Mucosa of descending colon (tissue), 3 donors: ENCODE data around the gene CBX8. TPM values are rescaled to one million over a fixed set of nuclear protein-coding genes. Genes with fewer than 3 reads are reported as not detected.

ENCODE experiments used
- ATAC-seq: fragments of 200-7000 bp; cut with Tn5 transposase; one replicate; pipeline ENCODE4 v1.9.1; 2020; ENCODE audit warnings: mild to moderate bottlenecking, moderate library complexity
- DNase-seq, 3 donors: peaks; one replicate each; pipeline ENCODE4 v3.0.0-alpha.2; 2020
- H3K36me3 ChIP-seq: fragments of 200-600 bp; one replicate; pipeline ENCODE4 v1.8.0; 2021; ENCODE audit warnings: low read depth, mild to moderate bottlenecking
- H3K4me1 ChIP-seq: fragments of 200-600 bp; one replicate; pipeline ENCODE4 v1.8.0; 2021; ENCODE audit warnings: low read depth, mild to moderate bottlenecking
- H3K4me3 ChIP-seq: fragments of 200-600 bp; one replicate; pipeline ENCODE4 v1.8.0; 2021; ENCODE audit warnings: mild to moderate bottlenecking
- H3K9me3 ChIP-seq: fragments of 200-600 bp; one replicate; pipeline ENCODE4 v1.8.0; 2021; ENCODE audit warnings: mild to moderate bottlenecking
- CTCF ChIP-seq: fragments of 200-600 bp; IDR thresholded peaks from one replicate; pipeline ENCODE4 v1.8.0; 2022; ENCODE audit warnings: antibody characterized with exemption, mild to moderate bottlenecking
- intact Hi-C, 2 donors: fragments of 100-400 bp; cut with DNase I in 1 of 2; cut with micrococcal nuclease in 1 of 2; formaldehyde crosslinking; loops; one replicate each; pipeline versions ENCODE4 v1.11.0 to v1.11.1; 2022; cut with DNase I, micrococcal nuclease
- total RNA-seq, 3 donors: library from RNA; stranded (reverse); fragmentation: NEBNext Ultra II Directional in 2 of 3; extraction: Animal tissue kit (Norgen Biotek cat#: 25700) in 2 of 3; gene quantifications; one replicate each; pipeline versions ENCODE4 v1.2.1 to v1.2.4, GENCODE V29; 2021 to 2023
- donor health status: DM: no; HTN: no; CAD: no; lungs with moderate emphysema.
- donor health status: DM: no; HTN: no; CAD: no.
- donor health status: DM: no; HTN: yes; CAD: no.

CBX8 gene
- total RNA-seq, 3 donors from 2014 or later, result 3.4 to 4.7 (median 4.0) TPM

GRCh38 chr17:79808763-79809529, 12.1 kb upstream of the CBX8 start:
- DNase-seq (peak in 2 of 3 donors; percentile 62 to 63), ATAC-seq (peak; percentile 77)

GRCh38 chr17:79806863-79807720, 10.2 kb upstream of the CBX8 start:
- DNase-seq (no peak), ATAC-seq (no peak)
- H3K9me3 ChIP-seq, result no peaks in the 10 kb centered on the region
- H3K4me1 ChIP-seq, result peaks cover 36% of the 10 kb centered on the region
- intact Hi-C loops, result loop anchor here in 1 of 2 donors (10.0 kb wide), 1 partner anchor 188 kb away; no protein-coding TSS in a partner anchor
- TF ChIP-seq CTCF, result no peak
- H3K36me3 ChIP-seq, result no peaks in the 10 kb centered on the region
- H3K4me3 ChIP-seq, result no peak overlapping the region

More at GRCh38 chr17:79808763-79809529, 12.1 kb upstream of the CBX8 start:
- H3K4me1 ChIP-seq, result peaks cover 43% of the 10 kb centered on the region
- H3K36me3 ChIP-seq, result no peaks in the 10 kb centered on the region
- no peaks in the 10 kb centered on the region for H3K9me3 ChIP-seq
- TF ChIP-seq CTCF, result peak; percentile 42
- no peak overlapping the region for H3K4me3 ChIP-seq
- intact Hi-C loops, result loop anchor here in 1 of 2 donors (10.0 kb wide), 1 partner anchor 186 kb away; no protein-coding TSS in a partner anchor

GRCh38 chr17:79806446-79806760, 9.5 kb upstream of the CBX8 start:
- TF ChIP-seq CTCF, result no peak
- Histone ChIP-seq H3K4me1 (peaks cover 30% of the 10 kb centered on the region), H3K36me3 (no peaks in the 10 kb centered on the region), H3K4me3 (no peak overlapping the region), H3K9me3 (no peaks in the 10 kb centered on the region)
- DNase-seq (no peak), ATAC-seq (no peak)
- intact Hi-C loops, result loop anchor here in 1 of 2 donors (10.0 kb wide), 1 partner anchor 188 kb away; no protein-coding TSS in a partner anchor

GRCh38 chr17:79804856-79805696, 8.2 kb upstream of the CBX8 start:
- Histone ChIP-seq H3K4me1 (peaks cover 35% of the 10 kb centered on the region), H3K9me3 (no peaks in the 10 kb centered on the region), H3K36me3 (no peaks in the 10 kb centered on the region), H3K4me3 (no peak overlapping the region)
- no peak for ATAC-seq
- no peak for TF ChIP-seq CTCF
- no peak for DNase-seq
- intact Hi-C loops, result loop anchor here in 1 of 2 donors (10.0 kb wide), 1 partner anchor 190 kb away; no protein-coding TSS in a partner anchor
